ENCODE measurements around the gene PCYOX1L.

- TF ChIP-seq, protein P1, sequence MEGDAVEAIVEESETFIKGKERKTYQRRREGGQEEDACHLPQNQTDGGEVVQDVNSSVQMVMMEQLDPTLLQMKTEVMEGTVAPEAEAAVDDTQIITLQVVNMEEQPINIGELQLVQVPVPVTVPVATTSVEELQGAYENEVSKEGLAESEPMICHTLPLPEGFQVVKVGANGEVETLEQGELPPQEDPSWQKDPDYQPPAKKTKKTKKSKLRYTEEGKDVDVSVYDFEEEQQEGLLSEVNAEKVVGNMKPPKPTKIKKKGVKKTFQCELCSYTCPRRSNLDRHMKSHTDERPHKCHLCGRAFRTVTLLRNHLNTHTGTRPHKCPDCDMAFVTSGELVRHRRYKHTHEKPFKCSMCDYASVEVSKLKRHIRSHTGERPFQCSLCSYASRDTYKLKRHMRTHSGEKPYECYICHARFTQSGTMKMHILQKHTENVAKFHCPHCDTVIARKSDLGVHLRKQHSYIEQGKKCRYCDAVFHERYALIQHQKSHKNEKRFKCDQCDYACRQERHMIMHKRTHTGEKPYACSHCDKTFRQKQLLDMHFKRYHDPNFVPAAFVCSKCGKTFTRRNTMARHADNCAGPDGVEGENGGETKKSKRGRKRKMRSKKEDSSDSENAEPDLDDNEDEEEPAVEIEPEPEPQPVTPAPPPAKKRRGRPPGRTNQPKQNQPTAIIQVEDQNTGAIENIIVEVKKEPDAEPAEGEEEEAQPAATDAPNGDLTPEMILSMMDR (IDR thresholded peaks at IDR 0.05) = no peak
- TF ChIP-seq POLR2AphosphoS5 (IDR thresholded peaks at IDR 0.05) = no peak
Measured at GRCh38 chr5:149345892-149346222, 12.0 kb upstream of the PCYOX1L start.

Data from transverse colon (tissue), 4 donors.